ENCODE results near the gene MRPS12. TPM values are rescaled to one million over a fixed set of nuclear protein-coding genes. Genes with fewer than 3 reads are reported as not detected.

The MRPS12 gene
- total RNA-seq, 1 experiment from 2014 or later, result 115 TPM

DNA sequence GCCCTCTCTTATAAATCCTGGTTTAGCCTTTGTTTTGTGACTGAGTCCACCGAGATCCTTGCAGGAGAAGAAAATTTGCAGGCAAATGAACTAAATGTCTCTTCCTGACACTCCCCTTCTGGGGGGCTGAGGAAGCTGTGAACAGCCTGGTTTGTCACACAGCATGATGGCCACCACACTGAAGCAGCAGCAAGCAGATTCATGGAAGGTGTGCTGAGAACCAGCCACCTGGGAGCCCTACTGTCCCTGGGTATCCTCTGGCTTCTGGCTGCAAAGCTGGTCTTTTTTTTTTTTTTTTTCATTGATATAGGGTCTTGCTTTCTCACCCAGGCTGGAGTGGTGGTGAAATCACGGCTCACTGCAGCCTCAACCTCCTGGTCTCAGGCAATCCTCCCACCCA, 11.2 kb downstream of the MRPS12 start:
- Histone ChIP-seq H3K4me3 (ENCODE audit: insufficient read depth, low read depth, low read length) (no peak overlapping the region), H3K36me3 (replicated peaks; ENCODE audit: control insufficient read depth, insufficient read depth, low read length) (no peaks in the 10 kb centered on the region; the same call in 1 of the 2 replicates), H3K27me3 (ENCODE audit: control insufficient read depth, insufficient read depth, low read length) (no peaks in the 10 kb centered on the region)
- DNase-seq, result no peak

DNA sequence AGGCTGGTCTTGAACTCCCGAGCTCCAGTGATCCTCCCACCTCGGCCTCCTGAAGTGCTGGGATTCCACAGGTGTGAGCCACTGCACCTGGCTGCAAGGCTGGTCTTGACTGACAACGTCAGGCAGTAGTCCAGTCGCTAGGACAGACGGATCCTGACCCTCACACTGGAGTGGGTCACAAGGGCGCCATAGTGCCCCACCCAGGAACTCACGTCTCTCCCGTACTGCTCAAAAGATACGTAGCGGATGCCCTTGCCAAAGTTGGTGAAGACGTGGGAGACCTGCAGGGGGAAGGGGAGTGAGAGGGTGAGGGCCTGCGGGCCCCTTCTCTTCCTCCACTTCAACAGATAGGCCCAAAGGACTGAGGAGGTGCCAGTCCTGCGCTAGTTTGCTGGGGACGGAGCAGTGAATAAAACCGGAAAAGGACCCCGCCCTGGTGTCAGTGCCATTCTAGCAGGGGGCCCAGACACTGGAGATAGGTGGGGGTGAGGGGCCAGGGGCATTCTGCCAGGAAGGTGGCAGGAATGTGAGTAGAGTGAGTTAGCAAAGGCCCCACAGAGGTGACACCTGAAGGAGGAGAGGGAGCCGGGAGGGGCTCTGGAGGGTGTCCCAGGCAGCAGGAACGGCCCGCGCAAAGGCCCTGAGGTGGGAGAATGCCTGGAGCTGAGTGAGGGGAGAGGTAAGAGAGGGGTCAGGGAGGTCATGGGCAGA, 11.9 kb downstream of the MRPS12 start:
- H3K27me3 ChIP-seq (ENCODE audit: control insufficient read depth, insufficient read depth, low read length), result no peaks in the 10 kb centered on the region
- peak; percentile 19 for DNase-seq

GRCh38 chr19:38944981-38945506, 14.3 kb downstream of the MRPS12 start:
- Histone ChIP-seq H3K27me3 (ENCODE audit: control insufficient read depth, insufficient read depth, low read length) (no peaks in the 10 kb centered on the region), H3K36me3 (replicated peaks; ENCODE audit: control insufficient read depth, insufficient read depth, low read length) (no peaks in the 10 kb centered on the region; the same call in 1 of the 2 replicates), H3K4me3 (ENCODE audit: insufficient read depth, low read depth, low read length) (no peak overlapping the region)
- peak; percentile 75 for DNase-seq

More for the DNA sequence above, 11.9 kb downstream of the MRPS12 start:
- Histone ChIP-seq H3K36me3 (replicated peaks; ENCODE audit: control insufficient read depth, insufficient read depth, low read length) (no peaks in the 10 kb centered on the region; the same call in 1 of the 2 replicates), H3K4me3 (ENCODE audit: insufficient read depth, low read depth, low read length) (no peak overlapping the region)

DNA sequence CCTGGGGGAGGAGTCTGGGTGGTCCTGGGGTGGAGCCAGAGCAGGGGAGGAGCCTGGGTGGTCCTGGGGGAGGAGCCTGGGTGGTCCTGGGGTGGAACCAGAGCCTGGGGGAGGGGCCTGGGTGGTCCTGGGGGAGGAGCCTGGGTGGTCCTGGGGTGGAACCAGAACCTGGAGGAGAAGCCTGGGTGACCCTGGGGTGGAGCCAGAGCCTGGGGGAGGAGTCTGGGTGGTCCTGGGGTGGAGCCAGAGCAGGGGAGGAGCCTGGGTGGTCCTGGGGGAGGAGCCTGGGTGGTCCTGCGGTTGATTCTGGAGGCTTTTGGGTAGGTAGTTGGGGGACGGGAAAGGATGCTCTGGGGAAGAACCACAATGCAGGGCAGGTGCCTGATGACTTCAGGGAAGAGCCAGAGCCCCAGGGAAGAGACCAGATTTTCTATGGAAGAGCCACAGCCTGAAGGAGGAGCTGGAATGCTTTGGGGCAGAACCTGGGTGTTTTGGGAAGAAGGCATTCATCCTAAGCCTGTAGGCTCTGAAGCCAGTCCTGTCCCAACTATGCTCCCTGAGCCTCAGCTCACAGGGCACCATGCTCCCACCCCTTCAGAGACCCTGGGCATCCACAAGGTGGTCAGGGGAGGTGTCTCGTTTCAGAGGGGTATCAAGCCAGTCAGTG, 15.0 kb downstream of the MRPS12 start:
- DNase-seq, result no peak
- no peaks in the 10 kb centered on the region for H3K27me3 ChIP-seq (ENCODE audit: control insufficient read depth, insufficient read depth, low read length)
- H3K36me3 ChIP-seq (replicated peaks; ENCODE audit: control insufficient read depth, insufficient read depth, low read length), result no peaks in the 10 kb centered on the region; the same call in 1 of the 2 replicates
- H3K4me3 ChIP-seq (ENCODE audit: insufficient read depth, low read depth, low read length), result no peak overlapping the region

- Histone ChIP-seq H3K27me3 (ENCODE audit: control insufficient read depth, insufficient read depth, low read length) (no peaks in the 10 kb centered on the region), H3K36me3 (replicated peaks; ENCODE audit: control insufficient read depth, insufficient read depth, low read length) (no peaks in the 10 kb centered on the region; the same call in 1 of the 2 replicates), H3K4me3 (ENCODE audit: insufficient read depth, low read depth, low read length) (no peak overlapping the region)
- peak; percentile 27 for DNase-seq
Observed at GRCh38 chr19:38946229-38947010, 15.7 kb downstream of the MRPS12 start.

GRCh38 chr19:38949580-38950367, 19.0 kb downstream of the MRPS12 start:
- Histone ChIP-seq H3K4me3 (ENCODE audit: insufficient read depth, low read depth, low read length) (peak overlapping the region; percentile 74), H3K27me3 (ENCODE audit: control insufficient read depth, insufficient read depth, low read length) (no peaks in the 10 kb centered on the region), H3K36me3 (replicated peaks; ENCODE audit: control insufficient read depth, insufficient read depth, low read length) (no peaks in the 10 kb centered on the region; the same call in 1 of the 2 replicates)
- DNase-seq, result peak; percentile 99

- no peaks in the 10 kb centered on the region; the same call in 1 of the 2 replicates for H3K36me3 ChIP-seq (replicated peaks; ENCODE audit: control insufficient read depth, insufficient read depth, low read length)
- DNase-seq, result no peak
Observed at GRCh38 chr19:38951187-38951586, 20.4 kb downstream of the MRPS12 start.

DNA sequence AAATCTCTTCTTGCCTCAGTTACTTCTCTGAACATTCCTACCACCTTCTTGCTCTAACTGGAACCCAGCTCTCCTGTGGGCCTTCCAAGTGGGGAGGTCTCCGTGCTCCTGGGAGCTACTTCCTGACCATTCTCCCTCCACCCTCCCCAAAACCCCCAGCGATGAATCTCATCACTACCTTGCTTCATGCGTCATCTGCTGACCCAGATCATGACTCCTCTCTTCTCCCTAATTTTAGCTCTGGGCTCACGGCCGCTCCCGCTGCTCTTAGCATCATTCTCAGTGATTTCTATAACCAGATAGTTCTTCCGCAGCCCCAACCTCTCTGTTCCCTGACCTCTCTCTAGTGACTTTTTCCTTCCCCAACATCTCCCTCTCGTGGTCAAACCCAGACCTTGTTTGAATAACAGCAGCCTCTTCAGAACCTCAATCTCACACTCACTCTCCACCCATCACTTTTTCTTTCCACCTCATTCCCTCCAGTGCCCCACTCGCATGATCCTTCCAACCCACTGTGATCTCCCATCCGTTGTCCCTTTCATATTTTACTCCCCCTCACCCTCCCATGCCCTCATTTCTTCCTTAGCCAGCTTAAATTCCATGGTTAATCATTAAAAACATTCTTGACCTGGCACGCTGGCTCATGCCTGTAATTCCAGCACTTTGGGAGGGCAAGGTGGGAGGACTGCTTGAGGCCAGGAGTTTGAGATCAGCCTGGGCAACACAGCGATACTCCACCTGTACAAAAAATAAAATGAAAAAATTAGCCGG, 21.8 kb downstream of the MRPS12 start:
- H3K4me3 ChIP-seq (ENCODE audit: insufficient read depth, low read depth, low read length), result no peak overlapping the region
- H3K27me3 ChIP-seq (ENCODE audit: control insufficient read depth, insufficient read depth, low read length), result no peaks in the 10 kb centered on the region
- peak; percentile 71 for DNase-seq
- no peaks in the 10 kb centered on the region; the same call in 1 of the 2 replicates for H3K36me3 ChIP-seq (replicated peaks; ENCODE audit: control insufficient read depth, insufficient read depth, low read length)

More at GRCh38 chr19:38951187-38951586, 20.4 kb downstream of the MRPS12 start:
- no peak overlapping the region for H3K4me3 ChIP-seq (ENCODE audit: insufficient read depth, low read depth, low read length)
- H3K27me3 ChIP-seq (ENCODE audit: control insufficient read depth, insufficient read depth, low read length), result no peaks in the 10 kb centered on the region

DNA sequence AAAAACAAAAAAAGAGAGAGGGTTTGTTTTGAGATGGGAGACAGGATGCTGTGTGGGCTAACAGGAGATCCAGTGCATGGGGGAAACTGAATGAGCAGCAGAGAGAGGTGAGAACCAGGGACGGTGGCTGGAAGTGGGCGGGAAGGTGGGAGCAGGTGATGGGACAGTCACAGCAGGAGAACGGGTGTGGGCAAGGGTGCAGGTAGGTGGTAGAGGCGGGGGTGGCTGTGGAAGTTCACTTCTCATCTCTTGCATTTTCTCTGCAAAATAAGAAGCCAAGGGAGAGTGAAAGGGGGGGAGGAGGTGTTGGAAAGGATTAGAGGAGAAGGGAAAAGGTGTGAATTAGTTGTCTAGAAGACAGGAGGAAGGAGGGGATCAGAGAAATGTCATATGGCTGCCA, 22.9 kb downstream of the MRPS12 start:
- DNase-seq, result no peak
- no peaks in the 10 kb centered on the region for H3K27me3 ChIP-seq (ENCODE audit: control insufficient read depth, insufficient read depth, low read length)
- H3K4me3 ChIP-seq (ENCODE audit: insufficient read depth, low read depth, low read length), result no peak overlapping the region
- peaks cover 2% of the 10 kb centered on the region for H3K36me3 ChIP-seq (replicated peaks; ENCODE audit: control insufficient read depth, insufficient read depth, low read length)

- no peak for DNase-seq
- Histone ChIP-seq H3K36me3 (replicated peaks; ENCODE audit: control insufficient read depth, insufficient read depth, low read length) (peaks cover 2% of the 10 kb centered on the region), H3K4me3 (ENCODE audit: insufficient read depth, low read depth, low read length) (no peak overlapping the region), H3K27me3 (ENCODE audit: control insufficient read depth, insufficient read depth, low read length) (no peaks in the 10 kb centered on the region)
Observed at GRCh38 chr19:38956264-38956663, 25.5 kb downstream of the MRPS12 start.

DNA sequence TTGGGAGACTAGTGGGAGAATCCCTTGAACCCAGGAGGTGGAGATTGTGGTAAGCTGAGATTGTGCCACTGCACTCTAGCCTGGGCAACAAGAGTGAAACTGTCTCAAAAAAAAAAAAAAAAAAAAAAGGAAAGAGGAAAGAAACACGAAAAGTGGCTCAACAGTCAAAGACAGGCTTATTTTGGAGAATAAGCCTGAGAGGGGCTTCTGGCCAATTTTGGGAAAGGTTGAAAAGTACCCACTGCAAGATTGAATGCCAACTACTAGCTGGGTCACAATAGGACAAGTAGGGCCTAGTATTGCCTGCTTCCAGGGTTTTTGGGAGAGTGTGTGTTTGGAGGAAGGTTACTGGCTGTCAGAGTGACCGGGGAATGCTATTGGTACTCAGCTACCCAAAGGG, 27.6 kb downstream of the MRPS12 start:
- no peaks in the 10 kb centered on the region for H3K27me3 ChIP-seq (ENCODE audit: control insufficient read depth, insufficient read depth, low read length)
- H3K4me3 ChIP-seq (ENCODE audit: insufficient read depth, low read depth, low read length), result no peak overlapping the region
- peaks cover 2% of the 10 kb centered on the region for H3K36me3 ChIP-seq (replicated peaks; ENCODE audit: control insufficient read depth, insufficient read depth, low read length)
- DNase-seq, result no peak

DNA sequence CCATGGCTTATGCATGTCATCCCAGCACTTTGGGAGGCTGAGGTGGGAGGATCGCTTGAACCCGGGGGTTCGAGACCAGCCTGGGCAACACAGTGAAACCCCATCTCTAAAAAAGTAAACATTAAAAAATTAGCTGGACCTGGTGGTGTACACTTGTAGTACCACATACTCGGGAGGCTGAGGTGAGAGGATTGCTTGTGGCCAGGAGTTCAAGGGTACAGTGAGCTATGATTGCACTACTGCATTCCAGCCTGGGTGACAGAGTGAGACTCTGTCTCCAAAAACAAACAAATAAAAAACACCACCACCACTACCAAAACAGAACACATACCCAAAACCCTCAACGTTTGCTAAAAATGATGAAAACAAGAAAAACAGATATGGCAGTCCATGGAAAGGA, 28.9 kb downstream of the MRPS12 start:
- DNase-seq, result no peak
- Histone ChIP-seq H3K36me3 (replicated peaks; ENCODE audit: control insufficient read depth, insufficient read depth, low read length) (peaks cover 2% of the 10 kb centered on the region), H3K27me3 (ENCODE audit: control insufficient read depth, insufficient read depth, low read length) (no peaks in the 10 kb centered on the region), H3K4me3 (ENCODE audit: insufficient read depth, low read depth, low read length) (no peak overlapping the region)

DNA sequence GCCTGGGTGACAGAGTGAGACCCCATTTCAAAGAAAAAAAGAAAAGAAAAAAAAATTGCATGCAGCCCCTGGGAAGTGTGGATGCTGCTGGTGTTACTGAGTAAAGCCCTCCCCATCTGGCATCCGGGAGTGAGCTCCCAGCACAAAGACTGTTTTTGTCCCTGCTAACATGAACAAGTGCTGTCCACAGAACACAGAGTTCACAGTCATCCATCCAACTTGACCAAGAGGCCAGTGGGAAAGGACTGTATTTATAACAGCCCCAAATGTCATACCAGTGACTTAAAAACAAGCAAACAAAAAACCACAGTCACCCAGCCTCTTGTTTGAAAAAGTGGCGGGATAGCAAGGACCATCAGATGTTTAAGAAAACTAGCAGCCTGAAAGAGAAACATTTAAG, 34.0 kb downstream of the MRPS12 start:
- Histone ChIP-seq H3K27me3 (ENCODE audit: control insufficient read depth, insufficient read depth, low read length) (no peaks in the 10 kb centered on the region), H3K4me3 (ENCODE audit: insufficient read depth, low read depth, low read length) (no peak overlapping the region), H3K36me3 (replicated peaks; ENCODE audit: control insufficient read depth, insufficient read depth, low read length) (peaks cover 1% of the 10 kb centered on the region)
- no peak for DNase-seq
